ENCODE measurements around the gene TIMP2. TPM values are rescaled to one million over a fixed set of nuclear protein-coding genes. Genes with fewer than 3 reads are reported as not detected.

TIMP2 gene
- 201 and 258 TPM in 2 replicates for total RNA-seq

GRCh38 chr17:78925234-78925633, at the start of gene TIMP2:
Gene TIMP2, minus strand, starts transcription at chr17:78925387. Its CDS starts 299 bp downstream, at chr17:78925088.

GRCh38 chr17:78903101-78903779, 21.9 kb downstream of the TIMP2 start, which contains the start of gene CEP295NL:
Gene CEP295NL, minus strand, starts transcription at chr17:78903201. Its CDS starts 1,373 bp downstream, at chr17:78901828.

GRCh38 chr17:78840780-78841611, 84.2 kb downstream of the TIMP2 start, which contains the start of gene USP36:
Gene USP36, minus strand, starts transcription at chr17:78840814. Its CDS starts 4,451 bp downstream, at chr17:78836363.

Other genes with a start within 250 kb of the TIMP2 start
- 12.2 and 14.1 TPM in 2 replicates for gene CYTH1, start 143.1 kb downstream of the TIMP2 start, total RNA-seq
- 9.2 and 17.7 TPM in 2 replicates for gene USP36, start 84.6 kb downstream of the TIMP2 start, total RNA-seq
- 0.13 TPM in 1 of 2 replicates, not detected in the other for gene CEP295NL, start 22.2 kb downstream of the TIMP2 start, total RNA-seq
- gene LGALS3BP, start 54.5 kb upstream of the TIMP2 start, total RNA-seq: 342 and 496 TPM in 2 replicates
- 45.8 and 56.1 TPM in 2 replicates for gene CANT1, start 84.4 kb upstream of the TIMP2 start, total RNA-seq
- gene C1QTNF1, start 98.8 kb upstream of the TIMP2 start, total RNA-seq: 47.1 and 53.0 TPM in 2 replicates
- 8.8 and 14.5 TPM in 2 replicates for gene ENGASE, start 149.4 kb upstream of the TIMP2 start, total RNA-seq

Data from epithelial cell of alveolus of lung (primary cell).